HG03469 (cell line): Measurements from ENCODE around the gene KPNA2.
"Not testable (repeated sequence)": the region's sequence is repeated elsewhere in the genome, so short reads cannot be mapped to it uniquely, and the experiment has no call there.

Experiments
- ATAC-seq: cut with Tn5 transposase; IDR thresholded peaks from one replicate; pipeline ENCODE4 v1.9.1; 2021; ENCODE audit warnings: mild to moderate bottlenecking, moderate library complexity, moderate number of reproducible peaks; ENCODE audit not compliant: unreplicated experiment

Gene KPNA2

DNA sequence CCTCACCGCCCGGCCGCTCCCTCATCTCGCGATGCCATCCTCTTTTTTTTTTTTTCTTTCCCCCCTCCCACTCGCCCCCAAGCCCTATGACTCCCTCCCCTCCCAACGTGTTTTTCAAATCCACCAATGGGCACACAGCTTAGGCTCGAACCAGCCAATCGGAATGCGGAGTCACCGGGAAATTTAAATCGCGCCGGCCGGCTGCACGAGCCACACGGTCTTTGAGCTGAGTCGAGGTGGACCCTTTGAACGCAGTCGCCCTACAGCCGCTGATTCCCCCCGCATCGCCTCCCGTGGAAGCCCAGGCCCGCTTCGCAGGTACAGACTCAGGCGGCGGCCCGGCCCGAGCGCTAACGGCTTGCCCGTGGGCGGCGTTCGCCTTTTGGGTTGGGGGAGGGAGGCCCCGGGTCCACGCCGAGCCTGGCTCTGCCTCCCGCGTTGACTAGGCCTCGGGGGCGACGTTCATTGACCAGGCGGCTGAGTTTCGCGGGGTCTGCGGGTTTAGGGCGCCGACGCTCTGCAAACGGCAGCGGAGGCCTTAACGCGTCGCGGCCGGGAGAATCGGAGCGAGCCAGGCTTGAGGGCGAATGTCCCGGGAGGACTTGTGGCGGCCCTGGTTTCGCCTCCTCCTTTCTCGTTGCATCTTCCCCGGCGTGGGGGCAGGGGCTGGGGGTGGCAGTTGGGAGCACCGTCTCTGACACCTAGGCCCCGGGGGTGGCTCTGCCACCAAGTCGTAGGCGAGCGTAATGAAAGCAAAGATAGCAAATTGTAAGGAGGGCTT lies at the start of gene KPNA2:
Gene KPNA2, plus strand, starts transcription at position 213 of the 781 bp plus-strand sequence. CDS start 1,398 bp downstream, outside the sequence.
- ATAC-seq, result peak; percentile 72

GRCh38 chr17:67990909-67991308 lies 44.6 kb upstream of the KPNA2 start:
- ATAC-seq, result no peak

DNA sequence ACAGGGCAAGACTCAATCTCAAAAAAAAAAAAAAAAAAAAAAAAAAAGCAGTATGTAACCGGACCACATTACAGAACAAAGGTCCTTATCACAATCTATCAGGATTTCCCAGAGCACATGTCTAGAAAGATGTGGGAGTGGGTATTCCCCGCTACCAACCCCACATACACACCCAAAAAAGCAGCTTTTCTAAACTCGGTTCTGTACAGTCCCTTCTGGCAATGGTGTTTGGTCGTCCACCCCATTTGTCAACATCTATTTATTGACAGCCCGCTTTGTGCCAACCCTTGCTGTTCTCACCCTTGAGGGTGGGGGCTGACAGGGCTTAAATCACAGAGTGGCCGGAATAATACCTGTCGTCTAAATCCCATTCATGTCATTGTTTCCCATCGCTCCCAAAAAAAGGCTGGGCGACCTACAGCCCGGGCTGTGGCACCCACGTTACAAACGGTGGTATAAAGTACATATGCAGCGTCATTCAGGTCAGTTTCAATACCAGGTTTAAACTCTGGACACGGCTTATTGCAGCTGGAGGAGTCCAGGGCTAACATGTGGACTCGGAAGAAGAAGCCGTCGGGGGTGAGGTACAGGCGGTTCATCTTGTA lies 42.9 kb upstream of the KPNA2 start:
- peak; percentile 13 for ATAC-seq

DNA sequence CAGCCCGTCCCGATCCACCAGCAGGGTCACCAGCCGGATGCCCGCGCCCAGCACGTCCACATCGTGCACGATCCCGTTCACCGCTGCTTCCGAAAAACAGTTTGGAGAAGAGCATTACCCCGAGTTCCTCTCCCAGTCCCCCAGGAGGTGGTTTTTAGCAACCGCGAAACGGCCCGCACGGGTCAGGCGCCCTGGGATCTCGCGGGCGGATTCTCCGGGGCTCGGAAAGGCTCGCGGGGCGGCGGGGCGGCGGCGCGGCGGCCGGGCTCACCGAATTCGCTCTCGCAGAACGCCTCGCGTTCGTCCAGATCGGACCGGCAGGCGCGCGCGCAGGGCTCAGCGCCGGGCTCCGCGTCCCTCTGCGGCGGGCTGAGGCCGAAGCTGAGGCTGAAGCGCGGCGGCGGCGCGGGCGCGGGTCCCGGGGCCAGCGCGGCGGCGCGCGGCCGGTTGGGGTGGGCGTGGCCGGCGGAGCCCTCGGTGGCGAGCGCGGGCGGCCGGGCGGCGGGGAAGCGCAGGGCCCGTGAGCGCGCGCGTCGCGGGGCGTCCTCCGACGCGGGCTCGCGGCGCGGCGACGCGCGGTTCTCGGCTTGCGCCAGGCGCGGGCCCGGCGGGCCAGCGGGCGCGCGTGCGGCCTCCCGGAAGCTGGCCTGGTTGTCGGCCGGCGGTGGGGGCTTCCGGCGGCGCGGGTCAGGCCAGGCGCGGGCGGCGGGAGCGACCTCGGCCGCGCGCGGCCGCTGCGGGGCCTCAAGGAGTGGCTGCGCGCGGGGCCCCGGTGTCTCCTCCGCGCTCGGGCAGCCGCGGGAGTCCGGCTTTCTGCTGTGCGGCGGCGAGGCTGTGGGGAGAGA lies 42.2 kb upstream of the KPNA2 start:
- ATAC-seq, result peak; percentile 62

- no peak for ATAC-seq
Measured at GRCh38 chr17:67993998-67994361, 41.6 kb upstream of the KPNA2 start.

DNA sequence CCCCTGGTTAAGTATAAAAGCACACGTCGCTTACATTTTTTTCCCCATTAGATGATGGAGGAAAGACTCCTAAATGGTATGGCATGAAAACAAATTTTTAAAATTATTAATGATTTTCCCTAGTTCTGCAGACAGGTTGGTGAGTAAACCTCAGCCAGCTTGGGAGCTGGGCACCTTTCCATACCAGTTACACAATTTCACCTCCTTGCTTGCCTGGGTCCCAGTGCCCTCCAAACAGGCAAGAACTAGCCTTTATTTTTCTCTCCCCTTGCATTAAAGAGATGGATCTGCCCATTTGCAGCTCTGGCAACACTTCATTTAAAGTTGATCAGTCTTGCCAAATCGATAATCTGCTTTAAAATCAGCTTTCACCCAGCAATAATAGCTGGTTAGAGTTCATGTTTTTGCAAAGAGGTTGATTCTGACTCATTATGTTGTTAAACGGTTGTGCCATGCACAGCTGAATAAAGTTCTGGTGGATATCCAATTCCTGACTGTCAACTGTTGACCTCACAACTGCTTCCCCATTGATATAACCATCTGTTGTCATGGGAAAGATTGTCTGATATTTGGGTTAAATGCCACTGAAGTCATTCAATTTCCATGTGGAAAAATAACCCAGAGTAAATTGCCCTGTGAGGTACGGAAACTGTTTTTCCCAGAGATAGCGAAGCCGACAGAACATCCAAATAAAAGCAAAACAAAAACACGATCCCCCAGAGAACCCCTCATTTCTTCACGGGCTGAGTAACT lies 40.5 kb upstream of the KPNA2 start:
- ATAC-seq, result no peak

DNA sequence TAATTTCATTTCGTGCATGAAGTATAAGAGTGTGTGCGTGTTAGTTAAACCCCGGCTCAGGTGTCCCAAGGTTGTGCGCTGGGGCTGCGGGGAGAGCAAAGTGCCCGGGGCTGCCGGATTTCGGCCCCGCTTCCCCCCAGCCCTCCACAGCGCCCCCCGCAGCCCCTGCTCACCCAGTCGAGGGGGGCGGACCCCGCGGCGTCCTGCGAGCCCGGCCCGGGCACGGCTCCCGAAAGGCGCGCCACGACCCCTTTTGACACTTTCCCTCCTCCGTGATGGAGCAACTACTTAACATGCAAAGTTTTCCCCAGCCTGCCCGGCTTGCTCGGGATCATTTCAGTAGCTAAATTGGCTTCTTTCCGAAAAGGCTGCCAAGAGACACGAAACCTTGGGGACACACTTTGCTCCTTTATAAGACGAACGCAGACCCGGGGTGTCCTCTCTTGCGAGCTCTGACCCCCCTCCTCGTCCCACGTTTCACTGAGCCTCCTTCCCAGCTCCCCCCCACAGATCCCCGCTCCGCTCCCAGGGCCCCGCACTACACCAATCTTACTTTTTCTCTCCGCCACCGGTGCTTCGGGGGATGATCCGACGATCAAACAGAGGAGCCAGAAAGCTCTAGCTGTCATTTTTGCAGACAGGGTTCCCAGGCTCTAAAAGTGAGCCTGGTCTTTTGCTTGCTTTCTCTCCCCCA lies 39.8 kb upstream of the KPNA2 start:
- ATAC-seq, result no peak

DNA sequence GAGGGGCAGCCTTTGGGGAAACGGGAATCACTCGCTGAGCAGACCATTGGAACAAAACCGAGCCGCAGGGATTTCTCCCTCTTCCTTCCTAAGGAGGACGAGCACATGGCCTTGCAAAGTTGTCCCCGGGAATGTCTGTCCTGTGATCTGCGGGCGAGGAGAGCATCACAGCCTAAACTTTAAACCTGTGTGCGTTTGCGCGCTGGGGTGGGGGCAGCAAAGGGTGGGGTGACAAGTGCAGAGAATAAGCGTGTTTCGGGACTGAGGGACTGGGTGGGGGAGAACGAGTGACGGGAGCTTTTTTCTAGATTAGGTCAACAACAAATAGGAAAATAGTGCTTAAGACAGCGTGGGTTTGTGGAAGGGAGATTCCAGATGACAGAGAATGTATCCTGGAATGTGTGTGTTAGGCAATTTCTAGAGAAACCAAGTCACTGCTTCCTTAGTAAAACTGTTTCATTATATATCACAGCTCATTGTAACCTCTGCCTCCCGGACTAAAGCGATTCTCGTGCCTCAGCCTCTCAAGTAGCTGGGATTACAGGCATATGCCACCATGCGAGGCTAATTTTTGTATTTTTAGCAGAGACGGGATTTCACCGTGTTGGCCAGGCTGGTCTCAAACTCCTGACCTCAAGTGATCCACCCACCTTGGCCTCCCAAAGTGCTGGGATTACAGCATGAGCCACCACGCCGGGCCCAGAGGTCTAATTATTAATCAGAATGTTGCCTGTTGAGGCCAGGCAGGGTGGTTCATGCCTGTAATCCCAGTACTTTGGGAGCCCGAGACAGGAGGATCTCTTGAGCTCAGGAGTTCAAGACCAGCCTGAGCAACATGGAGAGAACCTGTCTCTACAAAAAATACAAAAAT lies 39.0 kb upstream of the KPNA2 start, which contains the start of gene C17orf58:
Gene C17orf58, minus strand, starts transcription at position 169 of the 871 bp plus-strand sequence. CDS start 271 bp downstream, outside the sequence.
- ATAC-seq, result not testable (repeated sequence)

DNA sequence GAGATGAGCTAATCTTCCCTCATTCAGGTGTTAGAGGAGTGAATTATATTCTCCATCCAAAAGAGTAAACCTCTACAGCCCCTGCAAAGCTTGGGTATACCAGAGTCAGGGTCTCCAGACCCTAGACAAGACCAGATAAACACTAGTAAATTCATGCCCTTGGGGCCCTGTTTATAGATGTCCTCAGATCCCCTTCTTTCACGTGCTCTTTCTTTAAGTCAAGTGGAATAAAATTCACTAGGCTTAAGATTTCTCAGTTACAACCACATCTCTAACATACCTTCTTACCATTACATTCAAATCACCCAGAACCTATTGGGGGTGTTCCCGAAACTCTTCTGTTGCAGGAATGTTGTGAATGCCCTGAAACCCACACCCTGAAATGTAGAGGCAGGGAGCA lies 37.1 kb upstream of the KPNA2 start:
- ATAC-seq, result no peak

DNA sequence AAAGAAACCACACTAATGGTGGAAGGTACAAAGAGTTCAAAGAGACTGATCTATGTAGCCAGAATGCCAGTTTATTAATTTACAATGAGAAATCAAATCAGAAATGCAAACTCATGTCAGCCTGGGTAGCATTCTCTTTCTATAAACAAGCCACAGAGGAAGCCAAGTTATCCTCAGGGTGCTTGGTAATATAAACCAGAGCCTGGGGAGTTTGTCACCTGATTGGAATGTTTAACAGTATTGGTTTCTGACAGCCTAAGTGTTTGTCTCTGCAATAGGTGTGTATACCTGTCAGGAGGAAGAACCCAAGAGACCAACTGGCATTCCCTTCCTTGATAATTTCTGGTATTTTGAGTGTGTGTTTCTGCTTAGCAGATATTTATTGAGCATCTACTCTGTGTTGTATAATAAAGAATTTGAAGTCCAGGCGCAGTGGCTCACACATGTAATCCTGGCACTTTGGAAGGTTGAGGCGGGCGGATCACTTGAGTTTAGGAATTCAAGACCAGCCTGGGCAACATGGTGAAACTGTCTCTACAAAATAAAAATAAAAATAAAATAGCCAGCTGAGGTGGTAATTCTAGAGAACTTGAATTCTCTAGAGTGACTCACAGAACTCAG lies 36.1 kb upstream of the KPNA2 start:
- ATAC-seq, result no peak

GRCh38 chr17:68004201-68004600 lies 31.3 kb upstream of the KPNA2 start:
- no peak for ATAC-seq

DNA sequence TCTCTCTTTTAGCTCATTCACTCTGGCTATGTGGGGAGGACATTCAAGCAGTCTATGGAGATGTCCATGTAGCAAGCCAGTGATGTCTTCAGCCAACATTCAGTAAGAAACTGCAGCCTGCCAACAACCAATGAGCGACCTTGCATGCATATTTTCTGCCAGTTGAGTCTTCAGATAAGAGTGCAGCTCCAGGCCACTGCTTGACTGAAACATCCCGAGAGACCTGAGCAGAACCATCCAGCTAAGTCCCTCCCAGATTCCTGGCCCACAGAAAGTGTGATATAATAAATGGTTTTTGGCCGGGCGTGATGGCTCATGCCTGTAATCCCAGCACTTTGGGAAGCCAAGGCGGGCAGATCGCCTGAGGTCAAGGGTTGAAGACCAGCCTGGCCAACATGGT lies 28.7 kb upstream of the KPNA2 start:
- no peak for ATAC-seq

DNA sequence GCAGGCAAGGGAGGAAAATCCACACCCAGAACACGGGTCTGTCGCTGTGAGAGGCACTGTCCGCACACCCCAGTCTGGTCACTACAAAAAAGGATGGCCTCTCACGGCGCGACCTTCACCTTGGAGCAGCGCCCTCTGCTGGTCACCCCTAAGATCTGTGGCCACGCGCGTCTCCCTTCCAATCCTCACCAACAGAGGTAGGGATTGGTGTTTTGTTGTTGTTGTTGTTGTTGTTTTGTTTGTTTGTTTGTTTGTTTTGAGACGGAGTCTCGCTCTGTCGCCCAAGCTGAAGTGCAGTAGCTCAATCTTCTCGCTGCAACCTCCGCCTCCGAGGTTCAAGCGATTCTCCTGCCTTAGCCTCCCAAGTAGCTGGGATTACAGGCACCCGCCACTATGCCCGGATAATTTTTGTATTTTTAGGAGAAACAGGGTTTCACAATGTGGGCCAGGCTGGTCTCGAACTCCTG lies 24.3 kb upstream of the KPNA2 start:
- ATAC-seq, result no peak

GRCh38 chr17:68013385-68013784 lies 22.1 kb upstream of the KPNA2 start:
- ATAC-seq, result no peak

GRCh38 chr17:68015081-68015723 lies 20.3 kb upstream of the KPNA2 start:
- ATAC-seq, result no peak

DNA sequence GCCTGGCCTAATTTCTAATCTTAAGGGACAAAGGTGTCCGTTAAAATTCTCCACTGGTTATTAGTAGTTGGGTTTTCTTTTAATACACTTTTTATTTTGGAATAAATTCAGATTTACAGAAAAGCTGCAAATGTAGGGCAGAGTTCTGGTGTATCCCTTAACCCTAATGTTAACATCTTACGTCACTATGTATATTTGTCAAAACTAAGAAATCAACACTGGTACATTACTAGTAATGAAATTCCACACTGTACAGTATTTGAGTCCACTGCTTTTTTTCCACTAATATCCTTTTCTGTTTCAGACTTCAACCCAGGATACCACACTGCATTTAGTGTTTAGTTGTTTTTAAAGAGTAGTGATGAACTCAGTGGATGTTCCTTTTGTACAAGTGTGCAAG lies 18.7 kb upstream of the KPNA2 start:
- ATAC-seq, result no peak

- not testable (repeated sequence) for ATAC-seq
Measured at GRCh38 chr17:68018493-68018892, 17.0 kb upstream of the KPNA2 start.

DNA sequence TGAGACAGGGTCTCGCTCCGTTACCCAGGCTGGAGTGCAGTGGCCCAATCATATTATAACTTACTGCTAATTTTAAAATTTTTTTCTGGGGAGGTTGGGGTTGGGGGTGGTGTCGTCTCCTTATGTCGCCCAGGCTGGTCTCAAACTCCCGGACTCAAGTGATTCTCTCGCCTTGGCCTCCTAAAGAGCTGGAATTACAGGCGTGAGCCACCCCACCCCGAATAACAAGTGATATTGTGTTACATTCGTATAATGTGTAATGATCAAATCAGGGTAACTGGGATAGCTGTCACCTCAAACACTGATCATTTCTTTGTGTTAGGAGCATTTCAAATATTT lies 16.2 kb upstream of the KPNA2 start:
- no peak for ATAC-seq
